Activated CD8-positive, alpha-beta T cell treated with anti-CD3 and anti-CD28 coated beads for 36 hours (primary cell): ENCODE results near the gene MLLT10. TPM values are rescaled to one million over a fixed set of nuclear protein-coding genes. Genes with fewer than 3 reads are reported as not detected.
"Not testable (repeated sequence)": the region's sequence is repeated elsewhere in the genome, so short reads cannot be mapped to it uniquely, and the experiment has no call there.

Experiments
- ATAC-seq: fragments of 200-7000 bp; cut with Tn5 transposase; one replicate; pipeline ENCODE4 v1.10.0; 2021; ENCODE audit warnings: mild to moderate bottlenecking, moderate library complexity
- CTCF ChIA-PET: fragments of 350-600 bp; sonication (Branson Sonifier 250); formaldehyde crosslinking; loops from one replicate; lab custom pipeline; 2021; ENCODE audit warnings: antibody characterized with exemption; lab: Charles Lee
- POLR2A ChIA-PET: fragments of 350-600 bp; sonication (Branson Sonifier 250); formaldehyde crosslinking; loops from one replicate; lab custom pipeline; 2021; ENCODE audit warnings: antibody characterized with exemption; lab: Charles Lee
- DNase-seq: peaks from one replicate; pipeline ENCODE4 v3.0.0-alpha.2; 2020
- H3K27ac Mint-ChIP-seq: one replicate; pipeline ENCODE4 v1.8.0; 2021; ENCODE audit warnings: mild to moderate bottlenecking, mixed read lengths
- H3K27me3 Mint-ChIP-seq: one replicate; pipeline ENCODE4 v1.8.0; 2021; ENCODE audit warnings: mixed read lengths
- H3K36me3 Mint-ChIP-seq: one replicate; pipeline ENCODE4 v1.8.0; 2021; ENCODE audit warnings: low read depth, mixed read lengths
- H3K4me1 Mint-ChIP-seq: one replicate; pipeline ENCODE4 v1.8.0; 2021; ENCODE audit warnings: low read depth, mixed read lengths
- H3K4me3 Mint-ChIP-seq: one replicate; pipeline ENCODE4 v1.8.0; 2021; ENCODE audit warnings: mild to moderate bottlenecking, moderate library complexity, mixed read lengths
- H3K9me3 Mint-ChIP-seq: one replicate; pipeline ENCODE4 v1.8.0; 2021; ENCODE audit warnings: mixed read lengths
- intact Hi-C: fragments of 100-400 bp; cut with micrococcal nuclease; formaldehyde crosslinking; loops from one replicate; pipeline ENCODE4 v1.10.0; 2022
- total RNA-seq, 2 experiments: library from RNA; stranded (reverse); gene quantifications; one replicate each; pipeline ENCODE4 v1.2.3, GENCODE V29; 2021
- TF ChIP-seq, protein P1 (sequence below): fragments of 200-600 bp; IDR thresholded peaks from one replicate; pipeline ENCODE4 v1.8.0; 2022; ENCODE audit warnings: antibody characterized with exemption, mild to moderate bottlenecking

Gene MLLT10
- total RNA-seq, 2 experiments from 2014 or later = 33.9 to 36.4 TPM

- Mint-ChIP-seq H3K4me1 (peaks cover 24% of the 10 kb centered on the region), H3K27me3 (no peaks in the 10 kb centered on the region), H3K4me3 (peak overlapping the region; percentile 85), H3K27ac (peak overlapping the region; percentile 87), H3K9me3 (no peaks in the 10 kb centered on the region), H3K36me3 (peaks cover 20% of the 10 kb centered on the region)
- DNase-seq (no peak), ATAC-seq (no peak)
- POLR2A ChIA-PET = interaction anchor here (1.0 to 1.4 kb wide), 3 partner anchors 13 to 36 kb away, joined by 3 to 4 read pairs (median 3); no protein-coding TSS in a partner anchor
- intact Hi-C loops = loop anchor here (5.0 kb wide), 1 partner anchor 37 kb away; no protein-coding TSS in a partner anchor
- CTCF ChIA-PET = interaction anchor here (1.2 kb wide), 1 partner anchor 35 kb away, joined by 3 read pairs; no protein-coding TSS in a partner anchor
- TF ChIP-seq, protein P1, sequence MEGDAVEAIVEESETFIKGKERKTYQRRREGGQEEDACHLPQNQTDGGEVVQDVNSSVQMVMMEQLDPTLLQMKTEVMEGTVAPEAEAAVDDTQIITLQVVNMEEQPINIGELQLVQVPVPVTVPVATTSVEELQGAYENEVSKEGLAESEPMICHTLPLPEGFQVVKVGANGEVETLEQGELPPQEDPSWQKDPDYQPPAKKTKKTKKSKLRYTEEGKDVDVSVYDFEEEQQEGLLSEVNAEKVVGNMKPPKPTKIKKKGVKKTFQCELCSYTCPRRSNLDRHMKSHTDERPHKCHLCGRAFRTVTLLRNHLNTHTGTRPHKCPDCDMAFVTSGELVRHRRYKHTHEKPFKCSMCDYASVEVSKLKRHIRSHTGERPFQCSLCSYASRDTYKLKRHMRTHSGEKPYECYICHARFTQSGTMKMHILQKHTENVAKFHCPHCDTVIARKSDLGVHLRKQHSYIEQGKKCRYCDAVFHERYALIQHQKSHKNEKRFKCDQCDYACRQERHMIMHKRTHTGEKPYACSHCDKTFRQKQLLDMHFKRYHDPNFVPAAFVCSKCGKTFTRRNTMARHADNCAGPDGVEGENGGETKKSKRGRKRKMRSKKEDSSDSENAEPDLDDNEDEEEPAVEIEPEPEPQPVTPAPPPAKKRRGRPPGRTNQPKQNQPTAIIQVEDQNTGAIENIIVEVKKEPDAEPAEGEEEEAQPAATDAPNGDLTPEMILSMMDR = no peak
Observed at GRCh38 chr10:21534280-21534586, 201 bp downstream of the MLLT10 start.

GRCh38 chr10:21534604-21535493, 817 bp downstream of the MLLT10 start:
- H3K4me3 Mint-ChIP-seq = peak overlapping the region; percentile 85
- H3K27ac Mint-ChIP-seq = peak overlapping the region; percentile 87
- no peaks in the 10 kb centered on the region for H3K27me3 Mint-ChIP-seq
- ATAC-seq (peak; percentile 22), DNase-seq (peak; percentile 65)
- H3K36me3 Mint-ChIP-seq = peaks cover 23% of the 10 kb centered on the region
- ChIA-PET POLR2A (no interaction called here), CTCF (no interaction called here)
- intact Hi-C loops = loop anchor here (5.0 kb wide), 1 partner anchor 38 kb away; no protein-coding TSS in a partner anchor
- peaks cover 24% of the 10 kb centered on the region for H3K4me1 Mint-ChIP-seq
- no peaks in the 10 kb centered on the region for H3K9me3 Mint-ChIP-seq
- TF ChIP-seq, protein P1 = no peak

DNA sequence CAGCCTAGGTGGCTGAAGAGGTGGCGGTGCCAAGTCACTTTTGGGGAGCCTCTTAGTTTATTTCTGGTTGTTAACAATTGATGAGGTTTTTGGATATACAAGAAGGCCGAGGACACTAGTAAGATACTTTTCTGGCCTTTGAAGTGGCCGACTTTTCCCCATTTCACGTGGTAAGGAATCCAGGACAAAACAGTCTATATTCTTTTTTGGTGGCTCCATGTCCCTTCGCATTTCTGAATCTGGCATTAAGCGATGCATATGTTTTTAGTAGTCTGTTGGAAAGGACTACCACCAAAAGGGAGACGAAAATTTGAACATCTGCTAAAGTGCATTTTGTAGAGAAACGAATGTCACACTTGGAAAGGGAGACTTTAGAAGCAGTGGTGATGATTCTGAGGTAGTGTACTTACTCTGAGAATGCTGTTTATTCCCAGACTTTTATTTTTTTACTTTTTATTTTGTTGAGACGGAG, 1.5 kb downstream of the MLLT10 start:
- no peaks in the 10 kb centered on the region for H3K27me3 Mint-ChIP-seq
- TF ChIP-seq, protein P1 = no peak
- H3K36me3 Mint-ChIP-seq = peaks cover 26% of the 10 kb centered on the region
- peak overlapping the region; percentile 57 for H3K27ac Mint-ChIP-seq
- peaks cover 24% of the 10 kb centered on the region for H3K4me1 Mint-ChIP-seq
- peak overlapping the region; percentile 85 for H3K4me3 Mint-ChIP-seq
- ATAC-seq (no peak), DNase-seq (no peak)
- CTCF ChIA-PET = no interaction called here
- no peaks in the 10 kb centered on the region for H3K9me3 Mint-ChIP-seq
- intact Hi-C loops = no loop called here
- POLR2A ChIA-PET = no interaction called here

GRCh38 chr10:21535976-21536375, 1.9 kb downstream of the MLLT10 start:
- DNase-seq, H3K27me3 Mint-ChIP-seq, intact Hi-C loops, ATAC-seq, H3K27ac Mint-ChIP-seq, POLR2A ChIA-PET, CTCF ChIA-PET, H3K9me3 Mint-ChIP-seq: not testable (repeated sequence)
- Mint-ChIP-seq H3K4me1 (peaks cover 24% of the 10 kb centered on the region), H3K4me3 (peak overlapping the region; percentile 85), H3K36me3 (peaks cover 29% of the 10 kb centered on the region)

GRCh38 chr10:21536874-21537273, 2.8 kb downstream of the MLLT10 start:
- peaks cover 37% of the 10 kb centered on the region for H3K36me3 Mint-ChIP-seq
- H3K27ac Mint-ChIP-seq = peak overlapping the region; percentile 49
- POLR2A ChIA-PET = interaction anchor here (0.8 kb wide), 1 partner anchor 70 kb away, joined by 4 read pairs; no protein-coding TSS in a partner anchor
- no peaks in the 10 kb centered on the region for H3K9me3 Mint-ChIP-seq
- CTCF ChIA-PET = no interaction called here
- intact Hi-C loops = no loop called here
- H3K4me3 Mint-ChIP-seq = no peak overlapping the region
- TF ChIP-seq, protein P1 = no peak
- DNase-seq (no peak), ATAC-seq (no peak)
- peaks cover 26% of the 10 kb centered on the region for H3K4me1 Mint-ChIP-seq
- H3K27me3 Mint-ChIP-seq = no peaks in the 10 kb centered on the region

- POLR2A ChIA-PET, H3K27me3 Mint-ChIP-seq, H3K4me3 Mint-ChIP-seq, H3K27ac Mint-ChIP-seq, DNase-seq, H3K9me3 Mint-ChIP-seq, ATAC-seq, intact Hi-C loops: not testable (repeated sequence)
- Mint-ChIP-seq H3K4me1 (peaks cover 14% of the 10 kb centered on the region), H3K36me3 (peaks cover 61% of the 10 kb centered on the region)
- CTCF ChIA-PET = interaction anchor here (1.9 kb wide), 1 partner anchor 10 kb away, joined by 7 read pairs; no protein-coding TSS in a partner anchor
Observed at GRCh38 chr10:21540701-21541100, 6.7 kb downstream of the MLLT10 start.
